SK-N-SH treated with all-trans-retinoic acid at 6 μM for 48 hours (cell line): ENCODE measurements around the gene PRSS38.

Experiments used
- ATAC-seq: fragments of 200-7000 bp; cut with Tn5 transposase; 3 replicates; pipeline ENCODE4 v1.9.1; 2020; ENCODE audit warnings: mild to moderate bottlenecking, moderate library complexity
- BACH2 ChIP-seq: fragments of 250-450 bp; sonication (Bioruptor Pico); IDR thresholded peaks from 2 replicates; pipeline ENCODE4 v1.9.0; 2021; ENCODE audit warnings: mild to moderate bottlenecking, borderline replicate concordance
- CSDC2 ChIP-seq: fragments of 250-450 bp; sonication (Bioruptor Pico); IDR thresholded peaks from 2 replicates; pipeline ENCODE4 v1.5.0; 2020; ENCODE audit warnings: mild to moderate bottlenecking, moderate library complexity
- GLIS3 ChIP-seq: fragments of 250-450 bp; sonication (Bioruptor Pico); IDR thresholded peaks from 2 replicates; pipeline ENCODE4 v1.5.0; 2020; ENCODE audit warnings: mild to moderate bottlenecking, moderate library complexity
- ISL1 ChIP-seq: fragments of 250-450 bp; sonication (Bioruptor Pico); IDR thresholded peaks from 2 replicates; pipeline ENCODE4 v2.1.2; 2022; ENCODE audit warnings: mild to moderate bottlenecking, moderate library complexity
- OSR1 ChIP-seq: fragments of 250-450 bp; sonication (Bioruptor Pico); IDR thresholded peaks from 2 replicates; pipeline ENCODE4 v1.8.0; 2022; ENCODE audit warnings: moderate library complexity, mild to moderate bottlenecking, inconsistent platforms
- PPARA ChIP-seq: fragments of 250-450 bp; sonication (Bioruptor Pico); IDR thresholded peaks from 2 replicates; pipeline ENCODE4 v1.5.0; 2020; ENCODE audit warnings: mild to moderate bottlenecking, borderline replicate concordance
- RARB ChIP-seq: fragments of 250-450 bp; sonication (Bioruptor Pico); IDR thresholded peaks from 2 replicates; pipeline ENCODE4 v1.8.0; 2021; ENCODE audit warnings: mild to moderate bottlenecking, moderate library complexity
- SNAI2 ChIP-seq: fragments of 250-450 bp; sonication (Bioruptor Pico); IDR thresholded peaks from 2 replicates; pipeline ENCODE4 v1.5.0; 2020; ENCODE audit warnings: mild to moderate bottlenecking, moderate library complexity
- TCF4 ChIP-seq: fragments of 250-450 bp; sonication (Bioruptor Pico); IDR thresholded peaks from 2 replicates; pipeline ENCODE4 v1.8.0; 2021; ENCODE audit warnings: mild to moderate bottlenecking, moderate library complexity, borderline replicate concordance
- TOX ChIP-seq: fragments of 250-450 bp; sonication (Bioruptor Pico); IDR thresholded peaks from 2 replicates; pipeline ENCODE4 v1.8.0; 2021; ENCODE audit warnings: mild to moderate bottlenecking, moderate library complexity, borderline replicate concordance
- ZC3H10 ChIP-seq: fragments of 250-450 bp; sonication (Bioruptor Pico); IDR thresholded peaks from 2 replicates; pipeline ENCODE4 v1.5.1; 2021; ENCODE audit warnings: mild to moderate bottlenecking, moderate library complexity
- ZFP3 ChIP-seq: fragments of 250-450 bp; sonication (Bioruptor Pico); IDR thresholded peaks from 2 replicates; pipeline ENCODE4 v1.5.0; 2020; ENCODE audit warnings: mild to moderate bottlenecking, moderate library complexity
- ZFP30 ChIP-seq: fragments of 450-650 bp; formaldehyde crosslinking; IDR thresholded peaks from 2 replicates; pipeline ENCODE4 v1.5.0; 2022; ENCODE audit warnings: mild to moderate bottlenecking, moderate library complexity
- ZNF565 ChIP-seq: fragments of 450-650 bp; formaldehyde crosslinking; conservative IDR thresholded peaks from 2 replicates; pipeline ENCODE4 v1.5.0; 2020; ENCODE audit warnings: low read depth, mild to moderate bottlenecking, moderate library complexity
- ZNF70 ChIP-seq: fragments of 450-650 bp; formaldehyde crosslinking; IDR thresholded peaks from 2 replicates; pipeline ENCODE4 v1.5.0; 2020; ENCODE audit warnings: mild to moderate bottlenecking, moderate library complexity
- ZNF8 ChIP-seq: fragments of 450-650 bp; formaldehyde crosslinking; IDR thresholded peaks from 2 replicates; pipeline ENCODE4 v1.5.0; 2020; ENCODE audit warnings: mild to moderate bottlenecking, moderate library complexity
- TF ChIP-seq, protein P1 (sequence below): fragments of 250-450 bp; sonication (Bioruptor Pico); IDR thresholded peaks from 2 replicates; pipeline ENCODE4 v1.8.0; 2021; ENCODE audit warnings: low read depth, mild to moderate bottlenecking, moderate library complexity, borderline replicate concordance
- TF ChIP-seq, protein P2 (sequence below): fragments of 250-450 bp; sonication (Bioruptor Pico); IDR thresholded peaks from 2 replicates; pipeline ENCODE4 v1.8.0; 2020; ENCODE audit warnings: mild to moderate bottlenecking, moderate library complexity, borderline replicate concordance
- TF ChIP-seq, protein P3 (sequence below): fragments of 250-450 bp; sonication (Bioruptor Pico); IDR thresholded peaks from 2 replicates; pipeline ENCODE4 v1.5.1; 2020; ENCODE audit warnings: low read depth, mild to moderate bottlenecking, moderate library complexity
- TF ChIP-seq, protein P4 (sequence below): fragments of 250-450 bp; sonication (Bioruptor Pico); IDR thresholded peaks from 2 replicates; pipeline ENCODE4 v1.5.1; 2021; ENCODE audit warnings: mild to moderate bottlenecking, moderate library complexity
- TF ChIP-seq, protein P5 (sequence below): fragments of 250-450 bp; sonication (Bioruptor Pico); IDR thresholded peaks from 2 replicates; pipeline ENCODE4 v1.5.0; 2020; ENCODE audit warnings: mild to moderate bottlenecking, moderate library complexity

PRSS38 gene

DNA sequence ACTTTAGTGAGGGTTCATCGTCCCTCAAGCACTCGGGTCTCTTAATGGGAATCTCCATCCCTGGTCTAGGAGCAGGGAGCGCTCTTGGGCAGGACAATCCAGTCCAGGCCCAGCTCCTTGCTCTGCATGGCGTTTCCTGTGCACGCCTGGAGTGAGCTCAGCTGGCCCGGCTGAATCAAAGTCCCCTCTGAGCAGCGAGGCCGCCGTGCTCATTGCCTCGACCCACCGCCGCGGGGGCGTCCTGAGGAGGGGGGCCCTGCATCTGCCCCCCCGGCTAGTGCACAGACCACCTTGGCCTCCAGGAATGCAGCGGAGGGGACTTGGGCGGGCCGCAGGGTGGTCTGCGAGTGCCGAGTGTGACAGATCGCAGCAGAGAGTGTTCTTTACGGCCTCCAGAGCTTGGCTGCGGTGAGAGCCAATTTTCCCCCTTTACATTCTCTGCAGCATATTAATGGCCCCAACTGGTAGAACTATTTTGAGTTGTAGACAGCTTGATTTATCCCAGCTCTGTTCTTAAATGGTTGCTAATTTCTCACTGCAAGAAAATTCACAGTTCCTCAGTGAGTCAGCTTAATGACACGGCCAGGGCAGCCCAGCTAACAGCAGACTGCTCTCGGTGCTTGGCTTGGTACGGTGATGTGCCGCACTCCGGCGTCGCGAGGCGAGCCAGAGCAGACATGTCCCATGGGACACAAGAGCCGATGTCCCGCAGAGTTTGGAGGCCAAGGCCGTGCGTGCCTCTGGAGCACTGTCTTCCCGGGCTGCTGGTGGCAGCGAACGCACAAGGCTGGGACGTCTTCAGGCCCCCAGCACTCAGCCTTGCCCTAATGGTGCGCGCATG is 40.4 kb upstream of the PRSS38 start:
- peak; percentile 4; the same call in 2 of the 3 replicates for ATAC-seq
- TF ChIP-seq RARB (no peak), TOX (CRISPR knock-in tag) (no peak), CSDC2 (no peak), TCF4 (CRISPR knock-in tag) (no peak), ISL1 (no peak), OSR1 (CRISPR knock-in tag) (no peak)
- TF ChIP-seq, protein P1, sequence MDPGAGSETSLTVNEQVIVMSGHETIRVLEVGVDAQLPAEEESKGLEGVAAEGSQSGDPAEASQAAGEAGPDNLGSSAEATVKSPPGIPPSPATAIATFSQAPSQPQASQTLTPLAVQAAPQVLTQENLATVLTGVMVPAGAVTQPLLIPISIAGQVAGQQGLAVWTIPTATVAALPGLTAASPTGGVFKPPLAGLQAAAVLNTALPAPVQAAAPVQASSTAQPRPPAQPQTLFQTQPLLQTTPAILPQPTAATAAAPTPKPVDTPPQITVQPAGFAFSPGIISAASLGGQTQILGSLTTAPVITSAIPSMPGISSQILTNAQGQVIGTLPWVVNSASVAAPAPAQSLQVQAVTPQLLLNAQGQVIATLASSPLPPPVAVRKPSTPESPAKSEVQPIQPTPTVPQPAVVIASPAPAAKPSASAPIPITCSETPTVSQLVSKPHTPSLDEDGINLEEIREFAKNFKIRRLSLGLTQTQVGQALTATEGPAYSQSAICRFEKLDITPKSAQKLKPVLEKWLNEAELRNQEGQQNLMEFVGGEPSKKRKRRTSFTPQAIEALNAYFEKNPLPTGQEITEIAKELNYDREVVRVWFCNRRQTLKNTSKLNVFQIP (CRISPR knock-in tag), result no peak

DNA sequence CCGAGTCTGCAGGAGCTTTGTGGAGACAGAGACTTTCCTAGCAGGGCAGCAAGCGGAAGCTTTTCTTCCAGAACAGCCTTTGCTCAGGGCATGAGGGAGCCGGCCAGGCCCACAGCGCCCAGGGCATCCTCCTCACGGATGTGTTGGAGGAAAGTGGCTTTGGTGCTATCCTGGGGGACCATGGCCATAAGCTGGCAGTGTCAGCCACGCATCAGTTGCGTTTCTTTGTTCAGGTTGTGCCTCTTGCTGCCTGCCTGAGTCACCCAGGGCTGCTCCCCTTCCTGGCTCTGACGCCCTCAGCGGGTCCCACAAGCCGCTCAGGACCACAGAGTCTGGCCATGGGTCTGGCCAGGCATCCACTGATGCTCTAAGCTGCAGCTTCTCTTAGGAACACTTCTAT is 39.6 kb upstream of the PRSS38 start:
- peak; percentile 31 for ATAC-seq
- TF ChIP-seq GLIS3 (CRISPR knock-in tag) (no peak), CSDC2 (no peak), ZNF565 (CRISPR knock-in tag) (no peak), ZFP3 (CRISPR knock-in tag) (no peak), SNAI2 (CRISPR knock-in tag) (no peak), TCF4 (CRISPR knock-in tag) (no peak), ZFP30 (CRISPR knock-in tag) (no peak), BACH2 (CRISPR knock-in tag) (no peak)
- TF ChIP-seq, protein P2, sequence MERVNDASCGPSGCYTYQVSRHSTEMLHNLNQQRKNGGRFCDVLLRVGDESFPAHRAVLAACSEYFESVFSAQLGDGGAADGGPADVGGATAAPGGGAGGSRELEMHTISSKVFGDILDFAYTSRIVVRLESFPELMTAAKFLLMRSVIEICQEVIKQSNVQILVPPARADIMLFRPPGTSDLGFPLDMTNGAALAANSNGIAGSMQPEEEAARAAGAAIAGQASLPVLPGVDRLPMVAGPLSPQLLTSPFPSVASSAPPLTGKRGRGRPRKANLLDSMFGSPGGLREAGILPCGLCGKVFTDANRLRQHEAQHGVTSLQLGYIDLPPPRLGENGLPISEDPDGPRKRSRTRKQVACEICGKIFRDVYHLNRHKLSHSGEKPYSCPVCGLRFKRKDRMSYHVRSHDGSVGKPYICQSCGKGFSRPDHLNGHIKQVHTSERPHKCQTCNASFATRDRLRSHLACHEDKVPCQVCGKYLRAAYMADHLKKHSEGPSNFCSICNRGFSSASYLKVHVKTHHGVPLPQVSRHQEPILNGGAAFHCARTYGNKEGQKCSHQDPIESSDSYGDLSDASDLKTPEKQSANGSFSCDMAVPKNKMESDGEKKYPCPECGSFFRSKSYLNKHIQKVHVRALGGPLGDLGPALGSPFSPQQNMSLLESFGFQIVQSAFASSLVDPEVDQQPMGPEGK, result no peak
- TF ChIP-seq, protein P3, sequence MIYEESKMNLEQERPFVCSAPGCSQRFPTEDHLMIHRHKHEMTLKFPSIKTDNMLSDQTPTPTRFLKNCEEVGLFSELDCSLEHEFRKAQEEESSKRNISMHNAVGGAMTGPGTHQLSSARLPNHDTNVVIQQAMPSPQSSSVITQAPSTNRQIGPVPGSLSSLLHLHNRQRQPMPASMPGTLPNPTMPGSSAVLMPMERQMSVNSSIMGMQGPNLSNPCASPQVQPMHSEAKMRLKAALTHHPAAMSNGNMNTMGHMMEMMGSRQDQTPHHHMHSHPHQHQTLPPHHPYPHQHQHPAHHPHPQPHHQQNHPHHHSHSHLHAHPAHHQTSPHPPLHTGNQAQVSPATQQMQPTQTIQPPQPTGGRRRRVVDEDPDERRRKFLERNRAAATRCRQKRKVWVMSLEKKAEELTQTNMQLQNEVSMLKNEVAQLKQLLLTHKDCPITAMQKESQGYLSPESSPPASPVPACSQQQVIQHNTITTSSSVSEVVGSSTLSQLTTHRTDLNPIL, result no peak

DNA sequence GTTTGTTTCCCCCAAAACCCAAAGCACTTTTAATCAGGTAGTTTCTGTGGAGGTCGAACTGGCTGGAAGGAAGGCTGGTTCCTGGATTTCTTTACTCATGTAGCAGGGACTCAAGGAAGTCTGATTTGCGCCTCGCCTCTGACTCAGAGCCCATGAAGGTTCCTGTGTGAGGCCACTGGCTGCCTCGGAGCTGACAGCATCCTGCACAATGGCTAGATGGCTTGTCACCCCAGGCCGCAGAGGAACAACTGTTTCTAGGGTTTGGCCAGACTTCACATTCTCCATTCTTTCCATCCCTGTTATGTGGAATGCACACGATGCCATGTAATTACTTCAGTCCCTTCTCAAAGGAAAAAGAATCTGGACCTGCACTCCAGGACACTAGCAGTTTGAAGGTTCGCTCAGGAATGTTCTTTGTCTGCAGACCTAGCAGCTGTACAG is 39.1 kb upstream of the PRSS38 start:
- ATAC-seq, result peak; percentile 73
- no peak for TF ChIP-seq TOX (CRISPR knock-in tag)
- TF ChIP-seq ZNF70 (CRISPR knock-in tag), result no peak
- no peak for TF ChIP-seq ISL1
- TF ChIP-seq, protein P4, sequence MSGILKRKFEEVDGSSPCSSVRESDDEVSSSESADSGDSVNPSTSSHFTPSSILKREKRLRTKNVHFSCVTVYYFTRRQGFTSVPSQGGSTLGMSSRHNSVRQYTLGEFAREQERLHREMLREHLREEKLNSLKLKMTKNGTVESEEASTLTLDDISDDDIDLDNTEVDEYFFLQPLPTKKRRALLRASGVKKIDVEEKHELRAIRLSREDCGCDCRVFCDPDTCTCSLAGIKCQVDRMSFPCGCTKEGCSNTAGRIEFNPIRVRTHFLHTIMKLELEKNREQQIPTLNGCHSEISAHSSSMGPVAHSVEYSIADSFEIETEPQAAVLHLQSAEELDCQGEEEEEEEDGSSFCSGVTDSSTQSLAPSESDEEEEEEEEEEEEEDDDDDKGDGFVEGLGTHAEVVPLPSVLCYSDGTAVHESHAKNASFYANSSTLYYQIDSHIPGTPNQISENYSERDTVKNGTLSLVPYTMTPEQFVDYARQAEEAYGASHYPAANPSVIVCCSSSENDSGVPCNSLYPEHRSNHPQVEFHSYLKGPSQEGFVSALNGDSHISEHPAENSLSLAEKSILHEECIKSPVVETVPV (CRISPR knock-in tag), result no peak
- TF ChIP-seq ZC3H10 (CRISPR knock-in tag), result no peak
- TF ChIP-seq, protein P5, sequence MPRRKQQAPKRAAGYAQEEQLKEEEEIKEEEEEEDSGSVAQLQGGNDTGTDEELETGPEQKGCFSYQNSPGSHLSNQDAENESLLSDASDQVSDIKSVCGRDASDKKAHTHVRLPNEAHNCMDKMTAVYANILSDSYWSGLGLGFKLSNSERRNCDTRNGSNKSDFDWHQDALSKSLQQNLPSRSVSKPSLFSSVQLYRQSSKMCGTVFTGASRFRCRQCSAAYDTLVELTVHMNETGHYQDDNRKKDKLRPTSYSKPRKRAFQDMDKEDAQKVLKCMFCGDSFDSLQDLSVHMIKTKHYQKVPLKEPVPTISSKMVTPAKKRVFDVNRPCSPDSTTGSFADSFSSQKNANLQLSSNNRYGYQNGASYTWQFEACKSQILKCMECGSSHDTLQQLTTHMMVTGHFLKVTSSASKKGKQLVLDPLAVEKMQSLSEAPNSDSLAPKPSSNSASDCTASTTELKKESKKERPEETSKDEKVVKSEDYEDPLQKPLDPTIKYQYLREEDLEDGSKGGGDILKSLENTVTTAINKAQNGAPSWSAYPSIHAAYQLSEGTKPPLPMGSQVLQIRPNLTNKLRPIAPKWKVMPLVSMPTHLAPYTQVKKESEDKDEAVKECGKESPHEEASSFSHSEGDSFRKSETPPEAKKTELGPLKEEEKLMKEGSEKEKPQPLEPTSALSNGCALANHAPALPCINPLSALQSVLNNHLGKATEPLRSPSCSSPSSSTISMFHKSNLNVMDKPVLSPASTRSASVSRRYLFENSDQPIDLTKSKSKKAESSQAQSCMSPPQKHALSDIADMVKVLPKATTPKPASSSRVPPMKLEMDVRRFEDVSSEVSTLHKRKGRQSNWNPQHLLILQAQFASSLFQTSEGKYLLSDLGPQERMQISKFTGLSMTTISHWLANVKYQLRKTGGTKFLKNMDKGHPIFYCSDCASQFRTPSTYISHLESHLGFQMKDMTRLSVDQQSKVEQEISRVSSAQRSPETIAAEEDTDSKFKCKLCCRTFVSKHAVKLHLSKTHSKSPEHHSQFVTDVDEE (CRISPR knock-in tag), result no peak
- TF ChIP-seq ZNF8 (CRISPR knock-in tag), result no peak
- TF ChIP-seq ZFP3 (CRISPR knock-in tag), result no peak
- TF ChIP-seq ZFP30 (CRISPR knock-in tag), result no peak
- TF ChIP-seq ZNF565 (CRISPR knock-in tag), result no peak
- no peak for TF ChIP-seq PPARA (CRISPR knock-in tag)
- TF ChIP-seq, protein P1 (CRISPR knock-in tag), result no peak
- TF ChIP-seq SNAI2 (CRISPR knock-in tag), result no peak
- no peak for TF ChIP-seq CSDC2
- no peak for TF ChIP-seq GLIS3 (CRISPR knock-in tag)
- TF ChIP-seq RARB, result no peak
- TF ChIP-seq, protein P2, result no peak
- no peak for TF ChIP-seq OSR1 (CRISPR knock-in tag)
- TF ChIP-seq BACH2 (CRISPR knock-in tag), result no peak
- TF ChIP-seq, all 23 proteins: peak for 0
